Tibial nerve (tissue), 3 donors: ENCODE measurements around the gene ASB1.

Experiments used
- POLR2A ChIP-seq, 2 donors: fragments of 450-650 bp; IDR thresholded peaks; one replicate each; pipeline ENCODE4 v1.6.1; 2017; ENCODE audit warnings: antibody characterized with exemption in 2 of 2, mild to moderate bottlenecking in 2 of 2, moderate library complexity in 2 of 2
- TF ChIP-seq, protein P1 (sequence below), 5 experiments: fragments of 200-600 bp in 3 of 5; fragments of 450-650 bp in 2 of 5; sonication (generic) in 3 of 5; IDR thresholded peaks; one replicate each; pipeline ENCODE4 v1.5.1; 2016 to 2019; ENCODE audit warnings: antibody characterized with exemption in 5 of 5, mild to moderate bottlenecking in 3 of 5, moderate library complexity in 2 of 5

DNA sequence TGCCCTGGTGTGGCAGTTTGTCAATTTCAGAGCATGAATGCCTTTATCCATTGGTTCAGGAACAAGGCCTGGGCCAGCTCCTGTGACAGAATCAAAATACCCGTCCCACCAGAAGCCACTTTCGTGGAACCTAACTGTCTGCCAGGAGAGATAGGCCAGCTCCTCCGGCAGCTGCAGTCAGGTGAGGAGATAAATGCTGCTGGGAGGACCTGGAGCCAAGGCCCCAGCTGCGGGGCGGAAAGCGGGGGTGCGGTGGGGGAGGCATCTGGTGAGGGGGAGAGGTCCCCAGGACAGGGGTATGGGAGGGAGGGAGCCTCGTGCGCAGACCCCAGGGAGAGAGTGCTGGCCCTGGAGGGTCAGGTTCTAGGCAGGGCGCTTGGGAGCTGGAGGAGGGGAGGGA is 4.4 kb upstream of the ASB1 start:
- TF ChIP-seq, protein P1, sequence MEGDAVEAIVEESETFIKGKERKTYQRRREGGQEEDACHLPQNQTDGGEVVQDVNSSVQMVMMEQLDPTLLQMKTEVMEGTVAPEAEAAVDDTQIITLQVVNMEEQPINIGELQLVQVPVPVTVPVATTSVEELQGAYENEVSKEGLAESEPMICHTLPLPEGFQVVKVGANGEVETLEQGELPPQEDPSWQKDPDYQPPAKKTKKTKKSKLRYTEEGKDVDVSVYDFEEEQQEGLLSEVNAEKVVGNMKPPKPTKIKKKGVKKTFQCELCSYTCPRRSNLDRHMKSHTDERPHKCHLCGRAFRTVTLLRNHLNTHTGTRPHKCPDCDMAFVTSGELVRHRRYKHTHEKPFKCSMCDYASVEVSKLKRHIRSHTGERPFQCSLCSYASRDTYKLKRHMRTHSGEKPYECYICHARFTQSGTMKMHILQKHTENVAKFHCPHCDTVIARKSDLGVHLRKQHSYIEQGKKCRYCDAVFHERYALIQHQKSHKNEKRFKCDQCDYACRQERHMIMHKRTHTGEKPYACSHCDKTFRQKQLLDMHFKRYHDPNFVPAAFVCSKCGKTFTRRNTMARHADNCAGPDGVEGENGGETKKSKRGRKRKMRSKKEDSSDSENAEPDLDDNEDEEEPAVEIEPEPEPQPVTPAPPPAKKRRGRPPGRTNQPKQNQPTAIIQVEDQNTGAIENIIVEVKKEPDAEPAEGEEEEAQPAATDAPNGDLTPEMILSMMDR (IDR thresholded peaks at IDR 0.05), result no peak
- no peak for TF ChIP-seq POLR2A (IDR thresholded peaks at IDR 0.05)
